Measurements from ENCODE around the gene SPTSSA.

Gene SPTSSA

DNA sequence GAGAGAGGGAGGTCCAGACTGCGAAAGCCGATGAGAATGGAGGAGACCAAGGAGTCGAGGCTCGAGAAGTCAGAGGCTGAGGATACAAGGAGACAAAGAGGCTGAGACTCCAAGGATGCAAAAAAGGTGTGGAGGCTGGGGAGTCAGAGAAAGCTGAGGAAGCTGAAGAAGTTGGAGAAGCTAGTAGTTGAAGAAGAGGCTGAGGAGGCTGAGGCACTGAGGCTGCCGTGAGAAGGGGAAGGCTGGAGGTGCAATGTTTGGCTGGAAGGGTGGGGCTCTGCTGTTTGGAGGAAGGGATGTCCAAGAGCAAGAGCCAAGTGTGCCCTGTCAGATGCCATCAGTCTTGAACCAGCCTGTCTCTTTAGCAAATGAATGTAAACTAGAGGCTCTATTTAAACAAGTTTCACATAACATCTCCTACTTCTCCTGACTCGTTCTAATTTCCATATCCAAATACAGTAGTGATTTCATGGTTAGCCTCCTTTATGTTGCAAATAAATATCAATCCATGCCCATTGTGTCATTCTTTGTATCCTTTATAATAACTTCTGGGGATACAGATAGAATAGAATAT lies 10.8 kb upstream of the SPTSSA start:
- Histone ChIP-seq H3K14ac (ENCODE audit: low read length) (no peak overlapping the region), H3K9ac (ENCODE audit: low read depth, low read length, poor library complexity) (no peak overlapping the region), H3K18ac (ENCODE audit: low read length) (no peak overlapping the region), H3K27me3 (ENCODE audit: control insufficient read depth in 3 of 3, insufficient read depth in 3 of 3, low read depth in 1 of 3, low read length in 3 of 3) (peaks cover 0 to under 1% (median 0%) of the 10 kb centered on the region in 3 experiments), H2AFZ (ENCODE audit: low read length) (no peak overlapping the region), H3K79me1 (ENCODE audit: low read depth, low read length) (no peaks in the 10 kb centered on the region), H3K27ac (replicated peaks; ENCODE audit: low read length) (no peak overlapping the region), H2BK120ac (ENCODE audit: low read depth, low read length) (no peak overlapping the region), H3K4me1 (ENCODE audit: control insufficient read depth in 2 of 2, insufficient read depth in 1 of 2, low read depth in 1 of 2, low read length in 2 of 2) (no peaks in the 10 kb centered on the region), H3K23ac (ENCODE audit: low read depth, low read length, poor library complexity) (no peak overlapping the region), H3K4me3 (ENCODE audit: low read length in 2 of 2) (no peak overlapping the region), H2BK15ac (ENCODE audit: low read length) (no peak overlapping the region), H3K9me3 (replicated peaks in 1 of 2; ENCODE audit: control insufficient read depth in 2 of 2, insufficient read depth in 1 of 2, low read depth in 1 of 2, low read length in 2 of 2) (no peaks in the 10 kb centered on the region), H2AK5ac (ENCODE audit: low read depth, low read length) (no peak overlapping the region), H2BK12ac (ENCODE audit: low read length) (no peak overlapping the region), H3K36me3 (replicated peaks in 1 of 2; ENCODE audit: control insufficient read depth in 2 of 2, insufficient read depth in 2 of 2, low read length in 2 of 2) (no peaks in the 10 kb centered on the region), H4K8ac (ENCODE audit: low read depth, low read length) (no peak overlapping the region), H3K4ac (ENCODE audit: low read length) (no peak overlapping the region), H2BK5ac (ENCODE audit: low read length) (no peak overlapping the region), H4K91ac (ENCODE audit: low read depth, low read length, poor library complexity) (no peak overlapping the region), H3K4me2 (ENCODE audit: insufficient read depth, low read length, poor library complexity, severe bottlenecking) (no peak overlapping the region)
- no peak for DNase-seq (ENCODE audit: low spot score)
- no CpG with 5 or more reads among the region's 6 CpGs for WGBS, 2 donors (ENCODE audit: extremely low coverage in 2 of 2, insufficient read length in 2 of 2, insufficient replicate concordance in 1 of 2)

DNA sequence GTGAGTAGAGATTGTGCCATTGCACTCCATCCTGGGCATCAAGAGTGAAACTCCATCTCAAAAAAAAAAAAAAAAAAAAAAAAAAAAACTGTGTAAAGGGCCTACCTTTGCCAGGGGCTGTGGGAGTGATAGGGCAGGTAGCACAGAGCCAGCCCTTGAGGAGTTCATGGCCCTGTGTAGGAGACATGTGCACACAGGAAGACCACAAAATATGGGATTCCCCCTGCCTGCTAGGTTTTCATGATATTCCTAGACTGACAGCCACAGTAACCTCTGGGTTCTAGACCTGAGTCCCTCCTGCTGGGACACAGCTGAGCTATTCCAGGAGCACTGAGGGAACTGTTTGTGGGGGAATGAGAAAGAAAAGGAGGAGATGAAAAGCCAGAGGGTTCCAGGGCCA lies 8.3 kb upstream of the SPTSSA start:
- Histone ChIP-seq H3K4me2 (ENCODE audit: insufficient read depth, low read length, poor library complexity, severe bottlenecking) (no peak overlapping the region), H2AK5ac (ENCODE audit: low read depth, low read length) (no peak overlapping the region), H3K4me3 (ENCODE audit: low read length in 2 of 2) (no peak overlapping the region), H3K14ac (ENCODE audit: low read length) (no peak overlapping the region), H2AFZ (ENCODE audit: low read length) (no peak overlapping the region), H3K36me3 (replicated peaks in 1 of 2; ENCODE audit: control insufficient read depth in 2 of 2, insufficient read depth in 2 of 2, low read length in 2 of 2) (no peaks in the 10 kb centered on the region), H4K91ac (ENCODE audit: low read depth, low read length, poor library complexity) (no peak overlapping the region), H2BK120ac (ENCODE audit: low read depth, low read length) (no peak overlapping the region), H2BK12ac (ENCODE audit: low read length) (no peak overlapping the region), H3K27ac (replicated peaks; ENCODE audit: low read length) (no peak overlapping the region), H2BK5ac (ENCODE audit: low read length) (no peak overlapping the region), H3K9ac (ENCODE audit: low read depth, low read length, poor library complexity) (no peak overlapping the region), H3K79me1 (ENCODE audit: low read depth, low read length) (no peaks in the 10 kb centered on the region), H3K23ac (ENCODE audit: low read depth, low read length, poor library complexity) (no peak overlapping the region), H2BK15ac (ENCODE audit: low read length) (no peak overlapping the region), H3K4ac (ENCODE audit: low read length) (no peak overlapping the region), H3K27me3 (ENCODE audit: control insufficient read depth in 3 of 3, insufficient read depth in 3 of 3, low read depth in 1 of 3, low read length in 3 of 3) (peaks cover 0 to 2% (median 0%) of the 10 kb centered on the region in 3 experiments), H3K9me3 (replicated peaks in 1 of 2; ENCODE audit: control insufficient read depth in 2 of 2, insufficient read depth in 1 of 2, low read depth in 1 of 2, low read length in 2 of 2) (no peaks in the 10 kb centered on the region), H3K18ac (ENCODE audit: low read length) (no peak overlapping the region), H4K8ac (ENCODE audit: low read depth, low read length) (no peak overlapping the region), H3K4me1 (ENCODE audit: control insufficient read depth in 2 of 2, insufficient read depth in 1 of 2, low read depth in 1 of 2, low read length in 2 of 2) (no peaks in the 10 kb centered on the region)
- no peak for DNase-seq (ENCODE audit: low spot score)

GRCh38 chr14:34466691-34467090 lies 4.7 kb upstream of the SPTSSA start:
- Histone ChIP-seq H3K36me3 (replicated peaks in 1 of 2; ENCODE audit: control insufficient read depth in 2 of 2, insufficient read depth in 2 of 2, low read length in 2 of 2) (no peaks in the 10 kb centered on the region), H4K8ac (ENCODE audit: low read depth, low read length) (no peak overlapping the region), H3K4ac (ENCODE audit: low read length) (no peak overlapping the region), H2AK5ac (ENCODE audit: low read depth, low read length) (no peak overlapping the region), H2BK5ac (ENCODE audit: low read length) (no peak overlapping the region), H2BK120ac (ENCODE audit: low read depth, low read length) (no peak overlapping the region), H3K14ac (ENCODE audit: low read length) (no peak overlapping the region), H3K27me3 (ENCODE audit: control insufficient read depth in 3 of 3, insufficient read depth in 3 of 3, low read depth in 1 of 3, low read length in 3 of 3) (peaks cover 0 to 2% (median 0%) of the 10 kb centered on the region in 3 experiments), H3K27ac (replicated peaks; ENCODE audit: low read length) (no peak overlapping the region), H3K9me3 (replicated peaks in 1 of 2; ENCODE audit: control insufficient read depth in 2 of 2, insufficient read depth in 1 of 2, low read depth in 1 of 2, low read length in 2 of 2) (no peaks in the 10 kb centered on the region), H4K91ac (ENCODE audit: low read depth, low read length, poor library complexity) (no peak overlapping the region), H2BK12ac (ENCODE audit: low read length) (no peak overlapping the region), H3K4me3 (ENCODE audit: low read length in 2 of 2) (no peak overlapping the region), H3K23ac (ENCODE audit: low read depth, low read length, poor library complexity) (no peak overlapping the region), H3K9ac (ENCODE audit: low read depth, low read length, poor library complexity) (no peak overlapping the region), H2AFZ (ENCODE audit: low read length) (no peak overlapping the region), H2BK15ac (ENCODE audit: low read length) (no peak overlapping the region), H3K4me1 (ENCODE audit: control insufficient read depth in 2 of 2, insufficient read depth in 1 of 2, low read depth in 1 of 2, low read length in 2 of 2) (peaks cover 0 to 3% of the 10 kb centered on the region in 2 donors), H3K18ac (ENCODE audit: low read length) (no peak overlapping the region), H3K79me1 (ENCODE audit: low read depth, low read length) (no peaks in the 10 kb centered on the region), H3K4me2 (ENCODE audit: insufficient read depth, low read length, poor library complexity, severe bottlenecking) (no peak overlapping the region)
- WGBS, 2 donors (ENCODE audit: extremely low coverage in 2 of 2, insufficient read length in 2 of 2, insufficient replicate concordance in 1 of 2) = no CpG with 5 or more reads among the region's 2 CpGs
- no peak for DNase-seq (ENCODE audit: low spot score)

DNA sequence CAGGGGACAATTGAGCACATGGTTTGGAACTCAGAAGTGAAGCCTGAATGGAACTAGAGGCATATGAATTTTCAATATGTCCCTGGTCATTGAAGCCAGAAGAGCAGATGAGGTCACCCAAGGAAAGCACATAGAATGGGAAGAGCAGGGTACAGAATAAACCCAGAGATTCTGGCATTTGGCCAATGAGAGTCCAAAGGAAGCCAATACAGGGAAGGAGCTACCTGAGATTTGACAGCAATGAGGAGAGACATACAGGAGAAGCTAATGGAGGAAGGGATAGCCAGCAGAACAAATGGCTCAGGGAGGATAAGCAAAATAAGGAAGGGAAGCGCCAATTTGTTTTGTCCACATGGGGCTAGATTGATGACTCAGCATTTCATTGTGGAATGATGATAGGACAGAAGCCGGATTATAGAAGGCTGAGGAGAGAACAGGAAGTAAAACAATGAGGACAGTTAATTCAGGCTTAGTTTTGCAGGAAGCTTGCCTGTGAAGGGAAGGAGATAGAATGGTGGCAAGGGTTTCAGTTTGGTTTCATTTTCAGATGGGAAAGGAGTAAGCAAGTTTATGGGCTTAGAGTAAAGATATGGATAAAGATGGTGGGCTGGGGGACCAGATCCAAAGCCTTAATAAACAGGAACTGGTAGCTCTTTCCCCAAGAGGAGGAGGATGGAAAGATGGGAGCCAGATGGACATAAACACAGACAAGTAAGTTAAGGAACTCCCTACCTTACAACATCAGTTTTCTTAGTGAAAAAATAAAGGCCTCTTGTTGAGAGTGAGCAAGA lies 3.2 kb upstream of the SPTSSA start:
- H2AFZ ChIP-seq (ENCODE audit: low read length) = peak overlapping the region; percentile 62
- no peak overlapping the region for H3K23ac ChIP-seq (ENCODE audit: low read depth, low read length, poor library complexity)
- H3K9me3 ChIP-seq (replicated peaks in 1 of 2; ENCODE audit: control insufficient read depth in 2 of 2, insufficient read depth in 1 of 2, low read depth in 1 of 2, low read length in 2 of 2) = no peaks in the 10 kb centered on the region
- peaks cover 0 to 3% of the 10 kb centered on the region in 2 donors for H3K4me1 ChIP-seq (ENCODE audit: control insufficient read depth in 2 of 2, insufficient read depth in 1 of 2, low read depth in 1 of 2, low read length in 2 of 2)
- H3K27ac ChIP-seq (replicated peaks; ENCODE audit: low read length) = no peak overlapping the region
- H3K18ac ChIP-seq (ENCODE audit: low read length) = no peak overlapping the region
- no CpG with 5 or more reads among the region's 2 CpGs for WGBS, 2 donors (ENCODE audit: extremely low coverage in 2 of 2, insufficient read length in 2 of 2, insufficient replicate concordance in 1 of 2)
- no peak overlapping the region for H3K14ac ChIP-seq (ENCODE audit: low read length)
- H2AK5ac ChIP-seq (ENCODE audit: low read depth, low read length) = no peak overlapping the region
- H3K4me2 ChIP-seq (ENCODE audit: insufficient read depth, low read length, poor library complexity, severe bottlenecking) = no peak overlapping the region
- peaks cover 0 to 2% (median 0%) of the 10 kb centered on the region in 3 experiments for H3K27me3 ChIP-seq (ENCODE audit: control insufficient read depth in 3 of 3, insufficient read depth in 3 of 3, low read depth in 1 of 3, low read length in 3 of 3)
- no peaks in the 10 kb centered on the region for H3K36me3 ChIP-seq (replicated peaks in 1 of 2; ENCODE audit: control insufficient read depth in 2 of 2, insufficient read depth in 2 of 2, low read length in 2 of 2)
- no peak overlapping the region for H3K9ac ChIP-seq (ENCODE audit: low read depth, low read length, poor library complexity)
- no peak overlapping the region for H2BK120ac ChIP-seq (ENCODE audit: low read depth, low read length)
- no peak overlapping the region for H4K8ac ChIP-seq (ENCODE audit: low read depth, low read length)
- H2BK5ac ChIP-seq (ENCODE audit: low read length) = no peak overlapping the region
- no peak overlapping the region for H2BK15ac ChIP-seq (ENCODE audit: low read length)
- H3K4me3 ChIP-seq (ENCODE audit: low read length in 2 of 2) = no peak overlapping the region
- no peak overlapping the region for H3K4ac ChIP-seq (ENCODE audit: low read length)
- no peak for DNase-seq (ENCODE audit: low spot score)
- H2BK12ac ChIP-seq (ENCODE audit: low read length) = no peak overlapping the region
- no peaks in the 10 kb centered on the region for H3K79me1 ChIP-seq (ENCODE audit: low read depth, low read length)
- H4K91ac ChIP-seq (ENCODE audit: low read depth, low read length, poor library complexity) = no peak overlapping the region
